SW 1271 (cell line): ENCODE measurements around the gene SMIM22.
"Not testable (repeated sequence)": the region's sequence is repeated elsewhere in the genome, so short reads cannot be mapped to it uniquely, and the experiment has no call there.

ENCODE experiments used
- DNase-seq, 2 experiments: peaks; one replicate each; lab custom pipeline; 2025; lab: John Stamatoyannopoulos, UW

The SMIM22 gene

GRCh38 chr16:4768549-4769305 is 26.4 kb upstream of the SMIM22 start:
- DNase-seq = peak; percentile 71 to 86

DNA sequence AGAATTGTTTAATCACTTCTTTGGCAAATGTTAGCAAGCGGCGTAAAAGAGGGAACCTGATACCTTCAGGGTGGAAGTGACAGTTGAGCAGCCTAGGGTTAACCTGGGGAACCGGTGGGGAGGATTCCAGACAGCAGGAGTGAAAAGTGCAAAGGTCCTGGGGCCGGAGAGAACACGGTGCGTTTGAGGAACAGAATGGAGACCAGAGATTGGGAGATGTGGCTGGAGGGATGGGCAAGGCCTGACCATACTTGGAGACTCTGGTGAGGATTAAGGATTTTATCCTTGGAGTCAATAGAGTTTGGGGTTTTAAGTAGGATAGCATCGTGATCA is 25.9 kb upstream of the SMIM22 start:
- DNase-seq = no peak

DNA sequence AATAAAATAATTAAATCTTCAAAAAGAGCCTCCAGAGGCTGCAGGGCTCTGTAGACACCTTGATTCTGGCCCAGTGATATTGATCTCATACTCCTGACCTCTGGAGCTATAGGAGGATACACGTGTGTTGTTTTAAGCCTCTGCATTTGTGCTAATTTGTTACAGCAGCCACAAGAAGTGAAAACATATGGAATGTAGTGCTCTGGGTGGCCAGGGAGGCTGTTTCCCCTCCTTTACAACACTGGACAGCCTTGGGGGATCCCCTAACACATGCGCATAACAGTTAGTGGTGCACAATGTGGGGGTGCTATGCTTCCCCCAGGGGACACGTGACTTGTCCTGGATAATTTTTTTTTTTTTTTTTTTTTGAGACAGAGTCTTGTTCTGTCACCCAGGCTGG is 23.5 kb upstream of the SMIM22 start:
- no peak for DNase-seq

DNA sequence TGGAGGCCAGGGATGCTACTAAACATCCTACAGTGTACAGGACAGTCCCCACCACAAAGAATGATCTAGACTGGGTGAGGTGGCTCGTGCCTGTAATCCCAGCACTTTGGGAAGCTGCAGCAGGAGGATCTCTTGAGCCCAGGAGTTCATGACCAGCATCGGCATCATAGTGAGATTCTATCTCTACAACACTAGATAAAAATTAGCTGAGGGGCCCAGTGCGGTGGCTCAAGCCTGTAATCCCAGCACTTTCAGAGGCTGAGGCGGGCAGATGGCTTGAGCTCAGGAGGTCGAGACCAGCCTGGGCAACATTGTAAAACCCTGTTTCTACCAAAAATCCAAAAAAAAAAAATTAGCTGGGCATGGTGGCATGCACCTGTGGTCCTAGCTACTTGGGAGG is 22.8 kb upstream of the SMIM22 start:
- no peak for DNase-seq

- no peak for DNase-seq
These were observed 20.2 kb upstream of the SMIM22 start for GRCh38 chr16:4775005-4775404.

- DNase-seq = no peak
These were observed 18.9 kb upstream of the SMIM22 start for GRCh38 chr16:4776141-4776705.

GRCh38 chr16:4777339-4778049 is 17.7 kb upstream of the SMIM22 start:
- DNase-seq = no peak

- no peak for DNase-seq
These were observed 17.1 kb upstream of the SMIM22 start for GRCh38 chr16:4778050-4778392.

DNA sequence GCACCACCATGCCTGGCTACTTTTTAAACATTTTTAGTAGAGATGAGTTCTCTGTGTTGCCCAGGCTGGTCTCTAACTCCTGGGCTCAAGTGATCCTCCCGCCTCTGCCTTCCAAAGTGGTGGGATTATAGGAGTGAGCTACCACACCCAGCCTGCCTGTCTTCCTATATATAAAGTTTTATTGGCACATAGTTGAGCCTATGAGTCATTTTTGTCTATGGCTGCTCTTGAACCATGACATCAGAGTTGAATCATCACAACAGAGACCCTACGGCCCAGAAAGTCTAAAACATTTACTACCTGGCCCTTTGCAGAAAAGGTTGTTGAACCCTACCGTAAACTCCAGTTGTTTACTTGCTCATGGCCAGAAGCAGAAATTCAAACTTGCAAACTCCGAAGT is 14.9 kb upstream of the SMIM22 start:
- no peak for DNase-seq

DNA sequence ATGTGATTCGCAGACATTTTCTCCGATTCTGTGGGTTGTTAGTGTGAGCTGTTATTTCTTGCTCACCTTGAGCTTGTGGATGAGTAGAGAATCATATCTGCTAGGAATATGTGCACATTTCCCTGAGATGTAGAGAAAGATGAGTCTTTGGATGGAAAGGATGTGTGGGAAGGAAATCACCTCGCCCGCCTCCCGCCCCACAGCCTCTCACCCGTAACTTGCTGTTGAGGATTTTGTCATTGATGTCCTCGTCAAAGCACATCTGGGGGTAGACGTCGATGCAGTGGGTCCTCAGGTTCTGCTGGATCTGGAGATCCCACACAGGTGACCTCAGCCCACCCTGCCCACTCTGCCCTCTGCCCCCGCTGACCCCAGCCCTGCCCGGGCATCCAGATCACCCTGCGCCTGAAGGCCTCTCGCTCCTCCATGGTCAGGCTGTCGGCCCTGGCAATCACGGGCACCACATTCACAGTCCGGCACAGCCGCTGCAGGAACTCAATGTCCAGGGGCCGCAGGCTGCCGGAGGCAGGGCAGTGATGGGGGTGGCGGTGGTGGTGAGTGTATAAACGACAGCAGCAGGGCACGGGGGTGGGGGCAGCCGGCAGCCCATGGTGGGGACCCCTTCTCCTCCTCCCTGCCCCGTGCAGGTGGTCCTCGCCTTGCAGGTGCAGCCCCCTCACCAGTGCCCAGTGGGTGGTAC is 11.8 kb upstream of the SMIM22 start:
- DNase-seq = no peak

GRCh38 chr16:4783951-4784336 is 11.2 kb upstream of the SMIM22 start:
- DNase-seq = no peak

GRCh38 chr16:4784444-4784987 is 10.7 kb upstream of the SMIM22 start:
- not testable (repeated sequence) for DNase-seq

GRCh38 chr16:4785758-4786433 is 9.3 kb upstream of the SMIM22 start:
- no peak for DNase-seq

DNA sequence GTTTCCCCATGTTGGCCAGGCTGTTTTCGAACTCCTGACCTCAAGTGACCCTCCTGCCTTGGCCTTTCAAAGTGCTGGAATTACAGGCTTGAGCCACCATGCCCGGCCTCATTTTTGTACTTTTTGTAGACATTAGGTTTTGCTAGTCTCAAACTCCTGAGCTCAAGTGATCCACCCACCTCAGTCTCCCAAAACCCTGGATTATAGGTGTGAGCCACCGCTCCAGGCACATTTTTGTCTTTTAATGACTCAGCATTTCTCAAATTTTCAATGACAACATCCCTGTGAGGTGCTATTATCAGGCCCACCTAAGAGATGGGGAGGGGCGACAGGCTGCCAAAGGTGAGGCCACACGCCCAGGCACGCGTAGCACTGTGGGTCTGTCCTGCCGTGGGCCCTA is 8.1 kb upstream of the SMIM22 start:
- DNase-seq = no peak

GRCh38 chr16:4787627-4788482 is 7.3 kb upstream of the SMIM22 start, which contains the start of gene SEPTIN12:
Gene SEPTIN12, minus strand, starts transcription at chr16:4788345. Its CDS starts 700 bp downstream, at chr16:4787645.
- no peak for DNase-seq

DNA sequence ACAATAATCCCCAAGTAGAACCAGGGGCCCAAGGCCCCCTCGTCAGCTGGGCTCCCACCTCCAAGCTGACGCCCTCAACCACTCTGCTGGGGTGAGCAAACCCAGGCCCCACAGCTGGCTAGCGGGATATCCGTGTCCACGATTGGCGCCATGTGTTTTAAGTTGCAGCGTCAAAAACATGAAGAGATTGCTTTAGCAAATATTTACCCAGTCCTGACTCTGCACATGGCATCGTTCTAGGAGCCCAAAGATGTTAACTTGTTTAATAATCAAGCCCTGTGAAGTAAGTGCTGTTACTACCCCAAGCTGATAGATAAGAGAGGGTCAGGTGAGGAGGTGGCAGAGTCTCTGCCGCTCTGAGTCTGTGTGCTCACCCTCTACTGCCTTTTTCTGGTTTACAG is 6.7 kb upstream of the SMIM22 start:
- no peak for DNase-seq

GRCh38 chr16:4788910-4789309 is 6.3 kb upstream of the SMIM22 start:
- no peak for DNase-seq

- DNase-seq = no peak
These were observed 4.9 kb upstream of the SMIM22 start for GRCh38 chr16:4790261-4790660.

DNA sequence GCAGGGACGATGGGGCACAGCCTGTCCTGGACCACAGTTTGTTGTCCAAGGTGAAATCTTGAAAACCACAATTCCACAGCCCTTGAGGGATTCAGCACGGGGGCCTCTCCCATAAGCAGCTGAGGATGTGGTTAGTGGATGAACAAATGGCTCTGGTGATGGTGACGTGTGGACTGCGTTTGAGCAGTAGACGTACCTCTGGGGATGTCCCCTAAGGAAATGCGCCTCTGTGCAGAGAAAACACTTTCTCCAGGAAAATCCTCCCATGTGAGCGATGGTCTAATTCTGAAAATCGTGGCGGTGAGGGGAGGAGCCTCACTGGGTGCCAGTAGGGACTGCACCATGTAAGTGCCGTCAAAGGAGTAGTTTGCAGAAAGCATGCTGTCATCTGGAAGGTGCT is 4.3 kb upstream of the SMIM22 start:
- DNase-seq = no peak

DNA sequence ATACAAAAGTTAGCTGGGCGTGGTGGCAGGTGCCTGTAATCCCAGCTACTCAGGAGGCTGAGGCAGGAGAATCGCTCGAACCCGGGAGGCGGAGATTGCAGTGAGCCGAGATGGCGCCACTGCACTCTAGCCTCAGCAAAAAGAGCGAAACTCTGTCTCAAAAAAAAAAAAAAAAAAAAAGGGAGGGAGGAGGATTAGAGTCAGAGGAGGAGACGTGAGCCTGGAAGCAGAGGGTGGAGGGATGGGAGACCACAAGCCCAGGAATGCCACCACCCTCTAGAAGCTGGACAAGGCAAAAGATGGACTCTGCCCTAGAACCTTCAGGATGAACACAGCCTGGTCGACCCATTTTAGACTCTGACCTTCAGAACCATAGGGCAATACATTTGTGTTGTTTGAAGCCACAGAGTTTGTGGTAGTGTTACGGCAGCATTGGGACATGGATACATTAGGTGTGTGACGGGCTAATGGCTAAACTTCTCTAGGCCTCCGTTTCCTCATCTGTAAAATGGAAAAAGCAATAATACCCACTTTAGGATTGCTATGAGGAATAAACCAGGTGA is 2.1 kb upstream of the SMIM22 start:
- no peak for DNase-seq
